HL-60 (cell line): ENCODE data around the gene CACNA2D3.

Experiments
- DNase-seq, 2 experiments: peaks; one replicate each; pipeline ENCODE4 v3.0.0-alpha.2; 2010 to 2020; ENCODE audit warnings: low read depth in 1 of 2, low spot score in 1 of 2
- H3K27ac ChIP-seq: fragments of 250-450 bp; sonication (Bioruptor Pico); replicated peaks from 2 replicates; pipeline ENCODE4 v1.5.1; 2020; ENCODE audit warnings: mild to moderate bottlenecking, moderate library complexity
- H3K27me3 ChIP-seq: fragments of 250-450 bp; sonication (Bioruptor Pico); 2 replicates; pipeline ENCODE4 v1.5.1; 2021; ENCODE audit warnings: mild to moderate bottlenecking, moderate library complexity; ENCODE audit not compliant: insufficient read depth, poor library complexity, severe bottlenecking
- H3K4me3 ChIP-seq: replicated peaks from 2 replicates; pipeline ENCODE4 v1.5.1; 2011; ENCODE audit warnings: mild to moderate bottlenecking, control low read depth, low read length; ENCODE audit not compliant: insufficient read depth
- CTCF ChIP-seq: IDR thresholded peaks from one replicate; pipeline ENCODE4 v1.5.1; 2011; ENCODE audit warnings: low read length, control low read depth, inconsistent platforms; ENCODE audit not compliant: insufficient read depth
- GABPA ChIP-seq: IDR thresholded peaks from 2 replicates; pipeline ENCODE4 v1.6.1; 2012; ENCODE audit warnings: low read depth
- POLR2AphosphoS5 ChIP-seq: IDR thresholded peaks from 2 replicates; pipeline ENCODE4 v1.6.1; 2012; ENCODE audit warnings: low read depth
- REST ChIP-seq: IDR thresholded peaks from 2 replicates; pipeline ENCODE4 v1.6.1; 2012; ENCODE audit warnings: low read depth; ENCODE audit not compliant: insufficient replicate concordance
- SPI1 ChIP-seq: IDR thresholded peaks from 2 replicates; pipeline ENCODE4 v1.6.1; 2012; ENCODE audit warnings: low read depth, mild to moderate bottlenecking, borderline replicate concordance

CACNA2D3 gene

GRCh38 chr3:54321520-54321919, 199.2 kb downstream of the CACNA2D3 start:
- no peak for DNase-seq
- Histone ChIP-seq H3K27me3 (no peaks in the 10 kb centered on the region), H3K4me3 (no peak overlapping the region), H3K27ac (no peak overlapping the region)
- TF ChIP-seq GABPA (no peak), POLR2AphosphoS5 (no peak), SPI1 (no peak), REST (no peak), CTCF (no peak)

- no peak overlapping the region for H3K27ac ChIP-seq
Measured at GRCh38 chr3:54322354-54322753, 200.0 kb downstream of the CACNA2D3 start.

GRCh38 chr3:54324103-54324502, 201.8 kb downstream of the CACNA2D3 start:
- H3K27ac ChIP-seq: no peak overlapping the region
- TF ChIP-seq REST (no peak), POLR2AphosphoS5 (no peak), CTCF (no peak), SPI1 (no peak), GABPA (no peak)
- no peaks in the 10 kb centered on the region for H3K27me3 ChIP-seq
- DNase-seq: no peak
- H3K4me3 ChIP-seq: no peak overlapping the region

More at GRCh38 chr3:54322354-54322753, 200.0 kb downstream of the CACNA2D3 start:
- no peak for DNase-seq
- H3K4me3 ChIP-seq: no peak overlapping the region
- H3K27me3 ChIP-seq: no peaks in the 10 kb centered on the region
- no peak for TF ChIP-seq REST
- no peak for TF ChIP-seq CTCF
- TF ChIP-seq POLR2AphosphoS5: no peak
- no peak for TF ChIP-seq SPI1
- TF ChIP-seq GABPA: no peak
